ENCODE measurements around the gene NTRK2. TPM values are rescaled to one million over a fixed set of nuclear protein-coding genes. Genes with fewer than 3 reads are reported as not detected.

NTRK2 gene
- total RNA-seq, 1 experiment from 2014 or later: not detected

DNA sequence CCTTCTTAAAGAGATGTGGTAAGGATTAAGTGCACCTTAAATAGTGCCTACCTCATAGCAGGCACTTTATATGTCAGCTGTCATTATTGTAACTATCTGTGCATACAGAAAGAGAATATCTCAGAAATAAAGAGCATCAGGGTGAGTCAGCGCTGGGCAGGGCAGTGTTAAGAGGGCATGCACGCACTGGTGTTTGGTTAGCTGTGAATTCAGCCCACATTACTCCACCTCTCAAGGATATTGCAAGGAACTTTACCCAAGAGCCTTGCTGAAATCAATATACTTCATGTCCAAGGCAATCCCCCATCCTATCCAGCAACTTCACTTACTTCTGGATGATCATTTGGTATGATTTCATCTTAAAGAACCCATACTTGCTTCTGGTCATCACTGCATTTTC is 300.9 kb downstream of the NTRK2 start:
- Histone ChIP-seq H3K9ac (ENCODE audit: low read length) (no peak overlapping the region), H3K9me3 (ENCODE audit: control insufficient read depth in 1 of 2, insufficient read depth in 1 of 2, low read depth in 1 of 2, low read length in 2 of 2) (no peaks in the 10 kb centered on the region), H3K9me2 (ENCODE audit: insufficient read depth) (no peaks in the 10 kb centered on the region), H3K36me3 (ENCODE audit: control insufficient read depth in 1 of 2, insufficient read depth in 2 of 2, low read length in 2 of 2) (no peaks in the 10 kb centered on the region), H3K4me1 (ENCODE audit: control insufficient read depth in 1 of 2, insufficient read depth in 2 of 2, low read length in 2 of 2) (no peaks in the 10 kb centered on the region; a peak in 1 of 4 replicates), H3K27me3 (ENCODE audit: insufficient read depth, low read length) (peaks cover 15% of the 10 kb centered on the region; the same call in 1 of the 2 replicates), H3K79me2 (ENCODE audit: insufficient read depth, low read length) (no peaks in the 10 kb centered on the region), H2AFZ (ENCODE audit: low read depth, low read length, poor library complexity, severe bottlenecking) (no peak overlapping the region), H3K27ac (ENCODE audit: low read depth, low read length) (no peak overlapping the region), H3K4me2 (ENCODE audit: low read length) (no peak overlapping the region), H3K4me3 (replicated peaks in 1 of 2; ENCODE audit: low read depth in 1 of 2, low read length in 2 of 2) (no peak overlapping the region), H4K20me1 (ENCODE audit: insufficient read depth) (no peaks in the 10 kb centered on the region)
- no peak for DNase-seq (ENCODE audit: low read depth, low spot score)
- ChIA-PET POLR2A (no interaction called here), RAD21 (ENCODE audit: low non-redundant PET in 1 of 2, low total read pairs in 2 of 2, uncharacterized antibody in 2 of 2, unreplicated experiment in 2 of 2) (no interaction called here), CTCF (no interaction called here)
- intact Hi-C loops (cut with micrococcal nuclease): no loop called here
- ATAC-seq: no peak
- TF ChIP-seq EZH2 (IDR thresholded peaks at IDR 0.05) (no peak), ZFX (IDR thresholded peaks at IDR 0.05) (no peak), SP1 (IDR thresholded peaks at IDR 0.05; ENCODE audit: low read depth) (no peak)
- no TSS peak for BruUV-seq (replicated peaks)

GRCh38 chr9:84971571-84971970 is 302.0 kb downstream of the NTRK2 start:
- H2AFZ ChIP-seq (ENCODE audit: low read depth, low read length, poor library complexity, severe bottlenecking): no peak overlapping the region
- no peak overlapping the region for H3K4me2 ChIP-seq (ENCODE audit: low read length)
- RAD21 ChIA-PET (ENCODE audit: low non-redundant PET in 1 of 2, low total read pairs in 2 of 2, uncharacterized antibody in 2 of 2, unreplicated experiment in 2 of 2): no interaction called here
- intact Hi-C loops (cut with micrococcal nuclease): no loop called here
- H3K4me1 ChIP-seq (ENCODE audit: control insufficient read depth in 1 of 2, insufficient read depth in 2 of 2, low read length in 2 of 2): no peaks in the 10 kb centered on the region; a peak in 1 of 4 replicates
- H3K36me3 ChIP-seq (ENCODE audit: control insufficient read depth in 1 of 2, insufficient read depth in 2 of 2, low read length in 2 of 2): no peaks in the 10 kb centered on the region
- no peaks in the 10 kb centered on the region for H3K79me2 ChIP-seq (ENCODE audit: insufficient read depth, low read length)
- H3K9me3 ChIP-seq (ENCODE audit: control insufficient read depth in 1 of 2, insufficient read depth in 1 of 2, low read depth in 1 of 2, low read length in 2 of 2): no peaks in the 10 kb centered on the region
- no peak overlapping the region for H3K4me3 ChIP-seq (replicated peaks in 1 of 2; ENCODE audit: low read depth in 1 of 2, low read length in 2 of 2)
- CTCF ChIA-PET: no interaction called here
- no peak overlapping the region for H3K9ac ChIP-seq (ENCODE audit: low read length)
- no peaks in the 10 kb centered on the region for H4K20me1 ChIP-seq (ENCODE audit: insufficient read depth)
- H3K27ac ChIP-seq (ENCODE audit: low read depth, low read length): no peak overlapping the region
- TF ChIP-seq SP1 (IDR thresholded peaks at IDR 0.05; ENCODE audit: low read depth) (no peak), EZH2 (IDR thresholded peaks at IDR 0.05) (no peak), ZFX (IDR thresholded peaks at IDR 0.05) (no peak), POLR2AphosphoS5 (IDR thresholded peaks at IDR 0.05; ENCODE audit: low read depth, low read length) (no peak), JUND (IDR thresholded peaks at IDR 0.05) (no peak), POLR2A (IDR thresholded peaks at IDR 0.05; ENCODE audit: borderline replicate concordance, extremely low read depth, insufficient read depth, insufficient read length) (no peak), YY1 (IDR thresholded peaks at IDR 0.05; ENCODE audit: extremely low read depth, insufficient replicate concordance, low read depth, low read length) (no peak), SIN3A (IDR thresholded peaks at IDR 0.05; ENCODE audit: low read depth) (no peak), CEBPB (IDR thresholded peaks at IDR 0.05; ENCODE audit: low read depth) (no peak), ELF1 (IDR thresholded peaks at IDR 0.05; ENCODE audit: borderline replicate concordance, low read depth) (no peak), TCF7L2 (IDR thresholded peaks at IDR 0.05; ENCODE audit: borderline replicate concordance, extremely low read depth, insufficient read depth, insufficient read length) (no peak), FOSL1 (IDR thresholded peaks at IDR 0.05; ENCODE audit: low read depth) (no peak), EZH2phosphoT487 (IDR thresholded peaks at IDR 0.05; ENCODE audit: borderline replicate concordance) (no peak)
- TF ChIP-seq, protein P1, sequence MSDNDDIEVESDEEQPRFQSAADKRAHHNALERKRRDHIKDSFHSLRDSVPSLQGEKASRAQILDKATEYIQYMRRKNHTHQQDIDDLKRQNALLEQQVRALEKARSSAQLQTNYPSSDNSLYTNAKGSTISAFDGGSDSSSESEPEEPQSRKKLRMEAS (IDR thresholded peaks at IDR 0.05): no peak
- TF ChIP-seq, protein P2, sequence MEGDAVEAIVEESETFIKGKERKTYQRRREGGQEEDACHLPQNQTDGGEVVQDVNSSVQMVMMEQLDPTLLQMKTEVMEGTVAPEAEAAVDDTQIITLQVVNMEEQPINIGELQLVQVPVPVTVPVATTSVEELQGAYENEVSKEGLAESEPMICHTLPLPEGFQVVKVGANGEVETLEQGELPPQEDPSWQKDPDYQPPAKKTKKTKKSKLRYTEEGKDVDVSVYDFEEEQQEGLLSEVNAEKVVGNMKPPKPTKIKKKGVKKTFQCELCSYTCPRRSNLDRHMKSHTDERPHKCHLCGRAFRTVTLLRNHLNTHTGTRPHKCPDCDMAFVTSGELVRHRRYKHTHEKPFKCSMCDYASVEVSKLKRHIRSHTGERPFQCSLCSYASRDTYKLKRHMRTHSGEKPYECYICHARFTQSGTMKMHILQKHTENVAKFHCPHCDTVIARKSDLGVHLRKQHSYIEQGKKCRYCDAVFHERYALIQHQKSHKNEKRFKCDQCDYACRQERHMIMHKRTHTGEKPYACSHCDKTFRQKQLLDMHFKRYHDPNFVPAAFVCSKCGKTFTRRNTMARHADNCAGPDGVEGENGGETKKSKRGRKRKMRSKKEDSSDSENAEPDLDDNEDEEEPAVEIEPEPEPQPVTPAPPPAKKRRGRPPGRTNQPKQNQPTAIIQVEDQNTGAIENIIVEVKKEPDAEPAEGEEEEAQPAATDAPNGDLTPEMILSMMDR (IDR thresholded peaks at IDR 0.05 in 2 of 3, conservative IDR thresholded peaks at IDR 0.05 in 1 of 3; ENCODE audit: borderline replicate concordance in 1 of 3, insufficient read depth in 1 of 3, low read depth in 2 of 3, low read length in 2 of 3): no peak
- H3K27me3 ChIP-seq (ENCODE audit: insufficient read depth, low read length): peaks cover 15% of the 10 kb centered on the region; the same call in 1 of the 2 replicates
- no peak for DNase-seq (ENCODE audit: low read depth, low spot score)
- no peaks in the 10 kb centered on the region for H3K9me2 ChIP-seq (ENCODE audit: insufficient read depth)
- no TSS peak for BruUV-seq (replicated peaks)
- ATAC-seq: no peak
- POLR2A ChIA-PET: no interaction called here

Data from HCT116 (cell line).